RPMI8226 (cell line): Measurements from ENCODE around the gene NECTIN4.

Experiments
- DNase-seq: peaks from one replicate; pipeline ENCODE4 v3.0.0-alpha.2; 2015

NECTIN4 gene

GRCh38 chr1:161111117-161111516 lies 21.8 kb upstream of the NECTIN4 start:
- no peak for DNase-seq

- no peak for DNase-seq
Measured at GRCh38 chr1:161106431-161106830, 17.1 kb upstream of the NECTIN4 start.

- no peak for DNase-seq
Measured at GRCh38 chr1:161100556-161100955, 11.2 kb upstream of the NECTIN4 start.

GRCh38 chr1:161099090-161099802 lies 9.9 kb upstream of the NECTIN4 start:
- no peak for DNase-seq

GRCh38 chr1:161098210-161099068 lies 9.1 kb upstream of the NECTIN4 start, which contains the start of gene KLHDC9:
Gene KLHDC9, plus strand, starts transcription at chr1:161098361. Its CDS starts 175 bp downstream, at chr1:161098536.
- DNase-seq: peak; percentile 97

- no peak for DNase-seq
Measured at GRCh38 chr1:161096530-161096929, 7.2 kb upstream of the NECTIN4 start.

- peak; percentile 40 for DNase-seq
Measured at GRCh38 chr1:161096015-161096414, 6.7 kb upstream of the NECTIN4 start.

- DNase-seq: no peak
Measured at GRCh38 chr1:161095230-161095629, 5.9 kb upstream of the NECTIN4 start.

GRCh38 chr1:161094481-161094880 lies 5.1 kb upstream of the NECTIN4 start:
- no peak for DNase-seq

GRCh38 chr1:161092621-161093028 lies 3.3 kb upstream of the NECTIN4 start:
- no peak for DNase-seq

- DNase-seq: no peak
Measured at GRCh38 chr1:161091796-161092507, 2.6 kb upstream of the NECTIN4 start.

GRCh38 chr1:161091093-161091492 lies 1.7 kb upstream of the NECTIN4 start:
- DNase-seq: no peak

GRCh38 chr1:161090617-161091016 lies 1.3 kb upstream of the NECTIN4 start:
- no peak for DNase-seq

- no peak for DNase-seq
Measured at GRCh38 chr1:161089938-161090337, 580 bp upstream of the NECTIN4 start.

GRCh38 chr1:161088587-161089110 lies 709 bp downstream of the NECTIN4 start:
- no peak for DNase-seq

GRCh38 chr1:161086457-161086856 lies 2.9 kb downstream of the NECTIN4 start:
- no peak for DNase-seq

GRCh38 chr1:161085165-161085564 lies 4.2 kb downstream of the NECTIN4 start:
- no peak for DNase-seq

- DNase-seq: no peak
Measured at GRCh38 chr1:161084597-161084988, 4.8 kb downstream of the NECTIN4 start.

GRCh38 chr1:161083748-161084596 lies 5.4 kb downstream of the NECTIN4 start:
- DNase-seq: no peak

GRCh38 chr1:161082996-161083747 lies 6.2 kb downstream of the NECTIN4 start:
- no peak for DNase-seq

GRCh38 chr1:161082483-161082882 lies 6.9 kb downstream of the NECTIN4 start:
- no peak for DNase-seq
